Measurements from ENCODE around the gene SLC25A46. TPM values are rescaled to one million over a fixed set of nuclear protein-coding genes. Genes with fewer than 3 reads are reported as not detected.

The SLC25A46 gene
- total and polyA plus RNA-seq, 2 experiments from 2014 or later = 34.3 to 76.2 TPM

DNA sequence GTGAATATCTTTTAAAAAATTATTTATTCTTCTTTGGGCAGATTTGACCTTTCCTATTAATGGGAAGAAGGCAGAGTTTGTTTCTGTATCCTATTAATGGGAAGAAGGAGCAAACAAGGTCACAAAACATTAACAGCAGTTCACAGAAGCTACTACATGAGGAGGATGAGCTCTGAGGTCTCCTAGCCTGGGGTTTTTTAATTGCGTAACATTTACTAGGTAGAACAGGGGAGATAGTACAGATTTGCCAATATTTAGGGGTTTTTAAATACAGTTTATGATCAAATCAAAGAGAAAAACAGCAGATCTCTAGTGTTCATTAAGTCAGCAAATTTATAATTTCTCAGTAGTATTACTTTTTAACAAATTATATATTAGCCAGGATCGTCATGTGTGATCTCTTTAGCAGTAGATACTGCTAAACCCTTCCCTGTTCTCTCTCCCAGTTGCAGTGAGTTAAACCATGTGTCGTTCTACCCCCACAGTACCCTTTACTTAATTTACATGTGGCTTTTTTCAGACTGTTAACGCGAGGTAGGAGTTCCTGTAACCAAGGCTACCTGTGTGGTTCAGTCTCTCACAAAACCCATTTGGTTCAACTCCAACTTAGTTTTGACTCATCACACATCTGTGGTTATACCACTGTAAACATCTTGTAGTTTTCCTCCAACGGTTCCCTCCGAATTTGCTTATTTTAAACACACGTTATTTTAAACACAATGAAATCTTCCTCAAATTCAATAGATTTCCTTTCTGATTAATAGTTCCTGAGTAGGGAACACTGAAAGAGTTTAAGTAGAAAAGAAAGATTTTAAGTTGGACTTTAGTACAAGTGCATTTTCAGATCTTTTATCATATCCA, 13.3 kb downstream of the SLC25A46 start:
- Histone ChIP-seq H4K20me1 (ENCODE audit: insufficient read depth) (no peaks in the 10 kb centered on the region), H3K9me3 (ENCODE audit: low read depth) (no peaks in the 10 kb centered on the region), H3F3A (ENCODE audit: insufficient read depth) (peaks cover 25% of the 10 kb centered on the region; the same call in 1 of the 2 replicates), H3K27me3 (replicated peaks; ENCODE audit: insufficient read depth) (no peaks in the 10 kb centered on the region), H3K4me3 (no peak overlapping the region), H3K27ac (no peak overlapping the region), H3K4me2 (ENCODE audit: unreplicated experiment) (no peak overlapping the region), H3K4me1 (ENCODE audit: insufficient read depth) (no peaks in the 10 kb centered on the region), H3K9ac (no peak overlapping the region), H3K79me2 (ENCODE audit: insufficient read depth) (peaks cover 9% of the 10 kb centered on the region; the same call in 1 of the 2 replicates), H3K36me3 (ENCODE audit: low read depth) (peaks cover 20% of the 10 kb centered on the region), H3K9me2 (ENCODE audit: insufficient read depth) (no peaks in the 10 kb centered on the region), H2AFZ (no peak overlapping the region)
- no peak for TF ChIP-seq EZH2 (IDR thresholded peaks at IDR 0.05; ENCODE audit: insufficient read depth, poor library complexity, severe bottlenecking)
- TF ChIP-seq EZH2phosphoT487 (IDR thresholded peaks at IDR 0.05; ENCODE audit: insufficient read depth, low read depth) = no peak
- in situ Hi-C loops (cut with MboI) = no loop called here
- 91% methylated on average over 8 of the region's 8 CpGs for WGBS, 2 experiments (ENCODE audit: low coverage in 1 of 2, low lambda C conversion rate in 2 of 2, missing lambda C conversion rate in 2 of 2)
- DNase-seq = no peak

DNA sequence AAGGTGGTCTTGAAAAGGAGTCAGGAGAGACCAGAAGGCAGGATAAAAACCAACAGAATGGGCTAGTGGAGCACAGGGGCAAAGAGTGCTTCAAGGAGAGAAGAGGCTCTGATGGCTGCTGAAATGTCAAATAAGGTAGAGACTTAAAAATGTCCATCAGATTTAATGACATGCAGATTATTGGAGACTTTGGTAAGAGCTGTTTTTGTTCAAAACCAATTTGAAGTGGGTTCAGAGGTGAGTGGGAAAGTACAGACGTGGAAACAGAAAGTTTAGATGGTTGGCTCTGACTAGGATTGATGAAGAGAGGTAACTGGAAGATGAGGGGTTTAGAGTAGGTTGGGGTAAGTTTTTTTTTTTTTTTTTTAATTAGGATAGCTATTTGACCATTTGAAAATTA, 14.1 kb downstream of the SLC25A46 start:
- no peak for DNase-seq
- H3K9me2 ChIP-seq (ENCODE audit: insufficient read depth) = no peaks in the 10 kb centered on the region
- H3K9ac ChIP-seq = no peak overlapping the region
- H3K27me3 ChIP-seq (replicated peaks; ENCODE audit: insufficient read depth) = no peaks in the 10 kb centered on the region
- H3F3A ChIP-seq (ENCODE audit: insufficient read depth) = peaks cover 25% of the 10 kb centered on the region; the same call in 1 of the 2 replicates
- 95 to 96% methylated on average over 1 of the region's 1 CpG for WGBS, 2 experiments (ENCODE audit: low coverage in 1 of 2, low lambda C conversion rate in 2 of 2, missing lambda C conversion rate in 2 of 2)
- H3K4me1 ChIP-seq (ENCODE audit: insufficient read depth) = no peaks in the 10 kb centered on the region
- H3K79me2 ChIP-seq (ENCODE audit: insufficient read depth) = peaks cover 9% of the 10 kb centered on the region; the same call in 1 of the 2 replicates
- no peaks in the 10 kb centered on the region; the same call in 1 of the 2 replicates for H4K20me1 ChIP-seq (ENCODE audit: insufficient read depth)
- no peak overlapping the region for H2AFZ ChIP-seq
- in situ Hi-C loops (cut with MboI) = no loop called here
- no peak overlapping the region for H3K4me2 ChIP-seq (ENCODE audit: unreplicated experiment)
- TF ChIP-seq EZH2 (IDR thresholded peaks at IDR 0.05; ENCODE audit: insufficient read depth, poor library complexity, severe bottlenecking) (no peak), EZH2phosphoT487 (IDR thresholded peaks at IDR 0.05; ENCODE audit: insufficient read depth, low read depth) (no peak)
- H3K27ac ChIP-seq = no peak overlapping the region
- no peak overlapping the region for H3K4me3 ChIP-seq
- peaks cover 22% of the 10 kb centered on the region for H3K36me3 ChIP-seq (ENCODE audit: low read depth)
- H3K9me3 ChIP-seq (ENCODE audit: low read depth) = no peaks in the 10 kb centered on the region

DNA sequence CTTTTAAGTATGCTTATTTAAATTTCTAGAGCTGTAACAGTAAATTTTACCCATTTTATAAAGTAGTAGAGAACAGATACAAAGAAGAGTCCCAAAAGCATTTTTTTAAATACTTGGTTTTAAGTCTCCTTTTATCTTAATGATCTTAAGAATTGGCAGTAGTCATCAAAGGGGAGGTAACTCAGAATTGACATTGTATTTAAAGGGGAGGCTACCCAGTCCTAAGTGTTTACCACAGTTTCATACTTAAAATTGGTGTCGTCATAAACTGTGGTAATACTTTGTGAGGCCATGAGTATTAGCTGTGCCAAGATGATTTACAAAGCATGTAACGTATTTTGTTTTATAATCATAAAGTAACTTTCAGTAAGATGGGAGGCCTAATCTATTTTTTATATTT, 14.8 kb downstream of the SLC25A46 start:
- in situ Hi-C loops (cut with MboI) = no loop called here
- Histone ChIP-seq H3K36me3 (ENCODE audit: low read depth) (peaks cover 25% of the 10 kb centered on the region), H3K4me2 (ENCODE audit: unreplicated experiment) (no peak overlapping the region), H2AFZ (no peak overlapping the region), H3K4me3 (no peak overlapping the region), H3F3A (ENCODE audit: insufficient read depth) (peaks cover 25% of the 10 kb centered on the region; the same call in 1 of the 2 replicates), H3K9me3 (ENCODE audit: low read depth) (no peaks in the 10 kb centered on the region), H3K27me3 (replicated peaks; ENCODE audit: insufficient read depth) (no peaks in the 10 kb centered on the region), H3K9ac (no peak overlapping the region), H3K27ac (no peak overlapping the region), H3K79me2 (ENCODE audit: insufficient read depth) (peaks cover 9% of the 10 kb centered on the region; the same call in 1 of the 2 replicates), H4K20me1 (ENCODE audit: insufficient read depth) (no peaks in the 10 kb centered on the region; the same call in 1 of the 2 replicates), H3K4me1 (ENCODE audit: insufficient read depth) (no peaks in the 10 kb centered on the region), H3K9me2 (ENCODE audit: insufficient read depth) (no peaks in the 10 kb centered on the region)
- DNase-seq = no peak
- TF ChIP-seq EZH2 (IDR thresholded peaks at IDR 0.05; ENCODE audit: insufficient read depth, poor library complexity, severe bottlenecking) = no peak
- TF ChIP-seq EZH2phosphoT487 (IDR thresholded peaks at IDR 0.05; ENCODE audit: insufficient read depth, low read depth) = no peak
- WGBS, 2 experiments (ENCODE audit: low coverage in 1 of 2, low lambda C conversion rate in 2 of 2, missing lambda C conversion rate in 2 of 2) = 80 to 91% methylated on average over 2 of the region's 2 CpGs

DNA sequence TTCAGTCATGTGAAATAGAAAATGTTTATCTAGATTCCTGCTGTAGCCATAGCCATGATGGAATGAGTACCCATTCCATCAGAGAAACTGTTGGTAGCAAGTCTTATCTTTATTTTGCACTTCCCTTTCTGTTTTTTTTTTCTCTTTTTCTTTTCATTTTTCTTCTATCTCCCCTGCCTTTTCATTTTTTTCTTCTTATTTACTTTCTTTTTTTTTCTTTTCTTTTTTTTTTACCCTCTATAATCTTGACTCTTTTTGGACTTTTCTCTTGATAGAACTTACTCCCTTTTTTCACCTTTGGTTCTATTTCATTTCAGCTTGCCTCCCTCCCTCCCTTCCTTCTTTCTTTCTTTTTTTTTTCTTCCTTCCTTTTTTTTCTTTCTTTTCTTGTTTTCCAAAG, 15.4 kb downstream of the SLC25A46 start:
- H3K36me3 ChIP-seq (ENCODE audit: low read depth) = peaks cover 27% of the 10 kb centered on the region
- no peaks in the 10 kb centered on the region for H3K4me1 ChIP-seq (ENCODE audit: insufficient read depth)
- no peak overlapping the region for H3K4me3 ChIP-seq
- peaks cover 25% of the 10 kb centered on the region; the same call in 1 of the 2 replicates for H3F3A ChIP-seq (ENCODE audit: insufficient read depth)
- peaks cover 9% of the 10 kb centered on the region; the same call in 1 of the 2 replicates for H3K79me2 ChIP-seq (ENCODE audit: insufficient read depth)
- no peaks in the 10 kb centered on the region for H3K9me2 ChIP-seq (ENCODE audit: insufficient read depth)
- H3K9me3 ChIP-seq (ENCODE audit: low read depth) = no peaks in the 10 kb centered on the region
- H4K20me1 ChIP-seq (ENCODE audit: insufficient read depth) = no peaks in the 10 kb centered on the region; the same call in 1 of the 2 replicates
- DNase-seq = no peak
- H3K4me2 ChIP-seq (ENCODE audit: unreplicated experiment) = no peak overlapping the region
- H3K27ac ChIP-seq = no peak overlapping the region
- H3K9ac ChIP-seq = no peak overlapping the region
- TF ChIP-seq EZH2phosphoT487 (IDR thresholded peaks at IDR 0.05; ENCODE audit: insufficient read depth, low read depth) = no peak
- no peak for TF ChIP-seq EZH2 (IDR thresholded peaks at IDR 0.05; ENCODE audit: insufficient read depth, poor library complexity, severe bottlenecking)
- no peak overlapping the region for H2AFZ ChIP-seq
- in situ Hi-C loops (cut with MboI) = no loop called here
- no peaks in the 10 kb centered on the region for H3K27me3 ChIP-seq (replicated peaks; ENCODE audit: insufficient read depth)
